ENCODE results near the gene RHOD. TPM values are rescaled to one million over a fixed set of nuclear protein-coding genes. Genes with fewer than 3 reads are reported as not detected.

Gene RHOD
- total and polyA plus RNA-seq, 7 donors = 9.7 to 56.5 (median 20.9) TPM

DNA sequence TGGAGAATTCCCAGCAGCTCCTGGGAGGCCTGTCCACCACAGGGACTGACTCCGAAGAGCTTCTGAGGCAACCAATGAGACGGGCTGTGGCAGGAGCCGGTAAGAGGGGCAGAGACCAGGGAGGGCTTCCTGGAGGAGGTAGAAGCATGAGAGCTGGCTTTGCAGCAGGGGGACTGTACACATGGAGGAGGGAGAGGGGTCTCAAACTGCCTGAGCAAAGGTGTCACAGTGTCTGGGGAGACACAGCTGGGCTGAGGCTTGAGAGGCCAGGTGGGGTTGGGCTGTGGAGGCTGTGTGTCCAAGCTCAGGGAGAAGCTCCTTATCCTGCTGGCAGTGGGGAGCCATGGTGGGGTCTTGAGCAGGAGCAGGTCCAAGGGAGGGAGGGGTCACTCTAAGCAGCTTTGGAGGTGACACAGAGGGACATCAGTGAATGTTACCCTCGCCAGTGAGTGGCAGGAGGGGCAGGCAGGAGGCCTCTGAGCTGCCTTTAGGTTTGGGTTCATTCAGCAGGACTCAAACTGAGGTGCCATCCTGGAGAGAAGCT, 4.6 kb upstream of the RHOD start:
- 79 to 85% (median 82%) methylated on average over 4 of the region's 4 CpGs for WGBS, 3 donors

DNA sequence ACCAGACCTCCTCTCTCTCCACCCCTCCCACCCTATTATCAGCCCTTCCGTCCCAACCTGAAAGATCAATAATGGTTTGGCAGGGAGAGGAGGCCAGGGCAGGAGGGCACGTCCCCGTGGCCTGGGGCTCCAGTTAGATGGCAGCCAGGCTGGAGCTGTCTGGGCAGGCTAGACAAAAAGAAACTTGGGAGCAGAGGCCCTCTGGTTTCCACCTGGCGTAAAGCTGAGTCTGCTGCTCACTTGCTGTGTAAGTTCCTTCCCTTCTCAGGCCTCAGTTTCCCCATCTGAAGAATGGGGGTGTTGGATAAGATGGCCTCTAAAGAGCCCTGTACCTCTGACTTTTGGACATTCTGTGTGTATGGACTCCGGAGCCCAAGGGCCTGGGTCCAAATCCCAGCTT, 3.8 kb upstream of the RHOD start:
- Histone ChIP-seq H3K27me3 (ENCODE audit: insufficient read depth in 3 of 3, low read length in 2 of 3) (no peaks in the 10 kb centered on the region), H3K4me1 (peaks cover 25% of the 10 kb centered on the region), H3K4me3 (no peak overlapping the region), H3K27ac (no peak overlapping the region), H3K36me3 (ENCODE audit: insufficient read depth in 1 of 2, low read depth in 1 of 2) (no peaks in the 10 kb centered on the region), H3K9me3 (no peaks in the 10 kb centered on the region)
- ATAC-seq (no peak), DNase-seq (no peak)
- intact Hi-C loops (cut with DNase I) = loop anchor here in 1 of 2 donors (5.0 kb wide), 1 partner anchor 114 kb away; no protein-coding TSS in a partner anchor
- 90 to 97% (median 96%) methylated on average over 5 of the region's 5 CpGs for WGBS, 3 donors
- TF ChIP-seq, protein P1, sequence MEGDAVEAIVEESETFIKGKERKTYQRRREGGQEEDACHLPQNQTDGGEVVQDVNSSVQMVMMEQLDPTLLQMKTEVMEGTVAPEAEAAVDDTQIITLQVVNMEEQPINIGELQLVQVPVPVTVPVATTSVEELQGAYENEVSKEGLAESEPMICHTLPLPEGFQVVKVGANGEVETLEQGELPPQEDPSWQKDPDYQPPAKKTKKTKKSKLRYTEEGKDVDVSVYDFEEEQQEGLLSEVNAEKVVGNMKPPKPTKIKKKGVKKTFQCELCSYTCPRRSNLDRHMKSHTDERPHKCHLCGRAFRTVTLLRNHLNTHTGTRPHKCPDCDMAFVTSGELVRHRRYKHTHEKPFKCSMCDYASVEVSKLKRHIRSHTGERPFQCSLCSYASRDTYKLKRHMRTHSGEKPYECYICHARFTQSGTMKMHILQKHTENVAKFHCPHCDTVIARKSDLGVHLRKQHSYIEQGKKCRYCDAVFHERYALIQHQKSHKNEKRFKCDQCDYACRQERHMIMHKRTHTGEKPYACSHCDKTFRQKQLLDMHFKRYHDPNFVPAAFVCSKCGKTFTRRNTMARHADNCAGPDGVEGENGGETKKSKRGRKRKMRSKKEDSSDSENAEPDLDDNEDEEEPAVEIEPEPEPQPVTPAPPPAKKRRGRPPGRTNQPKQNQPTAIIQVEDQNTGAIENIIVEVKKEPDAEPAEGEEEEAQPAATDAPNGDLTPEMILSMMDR (IDR thresholded peaks at IDR 0.05) = no peak

More for the DNA sequence above, 4.6 kb upstream of the RHOD start:
- Histone ChIP-seq H3K27me3 (ENCODE audit: insufficient read depth in 3 of 3, low read length in 2 of 3) (no peaks in the 10 kb centered on the region), H3K9me3 (no peaks in the 10 kb centered on the region), H3K4me1 (peaks cover 22% of the 10 kb centered on the region), H3K27ac (no peak overlapping the region), H3K4me3 (no peak overlapping the region), H3K36me3 (ENCODE audit: insufficient read depth in 1 of 2, low read depth in 1 of 2) (no peaks in the 10 kb centered on the region)
- intact Hi-C loops (cut with DNase I) = loop anchor here in 1 of 2 donors (5.0 kb wide), 1 partner anchor 115 kb away; no protein-coding TSS in a partner anchor
- no peak for ATAC-seq
- TF ChIP-seq, protein P1 (IDR thresholded peaks at IDR 0.05) = no peak
- no peak for DNase-seq

DNA sequence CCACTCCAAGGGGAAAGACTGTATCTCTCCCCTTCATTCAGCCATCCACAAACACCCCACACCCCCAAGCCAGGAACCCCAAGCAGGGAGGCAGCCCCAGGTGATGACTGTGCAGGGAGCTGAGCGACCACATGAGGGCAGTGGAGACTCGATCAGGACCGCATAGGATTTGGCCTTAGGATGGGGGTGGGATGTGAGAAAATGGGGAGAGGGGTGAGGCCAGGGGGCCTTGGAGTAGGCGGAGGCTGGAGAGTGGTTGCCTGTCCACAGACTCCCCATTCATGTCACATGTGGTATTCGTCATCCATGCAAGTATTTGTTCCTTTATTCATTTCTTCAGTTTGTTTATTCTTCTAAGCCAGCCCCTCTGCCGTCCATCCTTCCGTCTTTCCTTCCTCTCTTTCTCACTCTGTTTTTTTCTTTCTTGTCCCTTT, 2.7 kb upstream of the RHOD start:
- H3K27ac ChIP-seq = peak overlapping the region; percentile 87

DNA sequence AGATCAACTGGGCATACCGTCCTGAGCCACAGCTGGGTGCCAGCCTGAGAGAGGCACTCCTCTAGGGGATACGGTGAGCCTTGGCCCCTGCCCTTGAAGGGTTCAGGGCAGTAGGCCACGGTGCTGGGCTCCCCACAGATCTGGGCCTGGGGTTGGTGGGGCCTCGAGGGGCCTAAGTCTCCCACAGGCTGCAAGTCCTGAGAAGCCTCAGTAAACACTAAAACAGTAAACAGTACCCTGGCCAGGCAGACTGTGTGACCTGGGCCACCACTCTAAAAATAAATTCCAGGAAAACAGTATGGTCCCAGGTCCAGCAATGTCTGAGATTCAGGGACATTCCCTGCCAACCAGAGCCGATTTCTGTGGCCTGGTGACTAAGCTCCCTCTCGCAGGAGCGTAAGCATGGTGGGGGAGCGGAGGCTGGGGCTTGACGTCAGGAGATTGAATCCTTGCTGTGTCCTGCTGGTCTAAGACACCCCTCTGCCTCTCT, 2.3 kb upstream of the RHOD start:
- intact Hi-C loops (cut with DNase I) = loop anchor here (2.0 to 5.0 kb wide), 2 partner anchors 16 to 113 kb away; no protein-coding TSS in a partner anchor

More for the DNA sequence above, 2.7 kb upstream of the RHOD start:
- H3K9me3 ChIP-seq = no peaks in the 10 kb centered on the region
- H3K4me3 ChIP-seq = no peak overlapping the region
- DNase-seq = peak in 1 of 2 donors; percentile 66
- H3K4me1 ChIP-seq = peaks cover 27% of the 10 kb centered on the region
- 22 to 24% (median 23%) methylated on average over 7 of the region's 7 CpGs for WGBS, 3 donors
- TF ChIP-seq, protein P1 (IDR thresholded peaks at IDR 0.05) = peak; percentile 61
- peak; percentile 44 to 74 (median 56) for ATAC-seq
- intact Hi-C loops (cut with DNase I) = loop anchor here (2.0 to 5.0 kb wide), 2 partner anchors 17 to 113 kb away; no protein-coding TSS in a partner anchor
- H3K27me3 ChIP-seq (ENCODE audit: insufficient read depth in 3 of 3, low read length in 2 of 3) = no peaks in the 10 kb centered on the region
- no peaks in the 10 kb centered on the region for H3K36me3 ChIP-seq (ENCODE audit: insufficient read depth in 1 of 2, low read depth in 1 of 2)

More for the DNA sequence above, 2.3 kb upstream of the RHOD start:
- ATAC-seq (peak; percentile 47 to 60 (median 55)), DNase-seq (peak in 1 of 2 donors; percentile 49)
- Histone ChIP-seq H3K27ac (peak overlapping the region; percentile 87), H3K9me3 (no peaks in the 10 kb centered on the region), H3K36me3 (ENCODE audit: insufficient read depth in 1 of 2, low read depth in 1 of 2) (no peaks in the 10 kb centered on the region), H3K4me3 (no peak overlapping the region), H3K27me3 (ENCODE audit: insufficient read depth in 3 of 3, low read length in 2 of 3) (no peaks in the 10 kb centered on the region), H3K4me1 (peaks cover 27% of the 10 kb centered on the region)
- WGBS, 3 donors = 35 to 50% (median 40%) methylated on average over 9 of the region's 9 CpGs
- TF ChIP-seq, protein P1 (IDR thresholded peaks at IDR 0.05) = no peak

All from psoas muscle (tissue), 8 donors.